GM18861 (cell line): Measurements from ENCODE around the gene NDUFS4.
"Not testable (repeated sequence)": the region's sequence is repeated elsewhere in the genome, so short reads cannot be mapped to it uniquely, and the experiment has no call there.

Source experiments
- ATAC-seq: cut with Tn5 transposase; IDR thresholded peaks from one replicate; pipeline ENCODE4 v1.9.1; 2021; ENCODE audit not compliant: unreplicated experiment

NDUFS4 gene

GRCh38 chr5:53660573-53660972 lies 100.1 kb downstream of the NDUFS4 start:
- not testable (repeated sequence) for ATAC-seq

- not testable (repeated sequence) for ATAC-seq
Observed at GRCh38 chr5:53665313-53665712, 104.9 kb downstream of the NDUFS4 start.

- ATAC-seq = no peak
Observed at GRCh38 chr5:53667621-53668020, 107.2 kb downstream of the NDUFS4 start.

GRCh38 chr5:53671447-53671846 lies 111.0 kb downstream of the NDUFS4 start:
- no peak for ATAC-seq

GRCh38 chr5:53674121-53674520 lies 113.7 kb downstream of the NDUFS4 start:
- no peak for ATAC-seq

- no peak for ATAC-seq
Observed at GRCh38 chr5:53677632-53678031, 117.2 kb downstream of the NDUFS4 start.

- ATAC-seq = no peak
Observed at GRCh38 chr5:53678981-53679660, 118.7 kb downstream of the NDUFS4 start.

GRCh38 chr5:53681079-53681478 lies 120.6 kb downstream of the NDUFS4 start:
- no peak for ATAC-seq

- no peak for ATAC-seq
Observed at GRCh38 chr5:53691014-53691413, 130.6 kb downstream of the NDUFS4 start.

GRCh38 chr5:53694520-53695022 lies 134.1 kb downstream of the NDUFS4 start:
- ATAC-seq = no peak

GRCh38 chr5:53710405-53710804 lies 150.0 kb downstream of the NDUFS4 start:
- ATAC-seq = not testable (repeated sequence)

GRCh38 chr5:53712327-53712726 lies 151.9 kb downstream of the NDUFS4 start:
- no peak for ATAC-seq

- no peak for ATAC-seq
Observed at GRCh38 chr5:53713978-53714666, 153.7 kb downstream of the NDUFS4 start.

GRCh38 chr5:53714667-53715010 lies 154.2 kb downstream of the NDUFS4 start:
- no peak for ATAC-seq

GRCh38 chr5:53726121-53726520 lies 165.7 kb downstream of the NDUFS4 start:
- ATAC-seq = no peak

GRCh38 chr5:53730943-53731342 lies 170.5 kb downstream of the NDUFS4 start:
- ATAC-seq = no peak
